ENCODE results near the gene HIRIP3.

HIRIP3 gene

GRCh38 chr16:29951625-29952365 lies 43.6 kb downstream of the HIRIP3 start:
- no peak for DNase-seq

GRCh38 chr16:29950806-29951461 lies 44.5 kb downstream of the HIRIP3 start:
- no peak for DNase-seq

GRCh38 chr16:29947897-29948296 lies 47.5 kb downstream of the HIRIP3 start:
- DNase-seq: no peak

GRCh38 chr16:29943846-29944799 lies 51.3 kb downstream of the HIRIP3 start:
- no peak for DNase-seq

All from NCI-H1048 (cell line).